ENCODE measurements around the gene MTPN.

- TF ChIP-seq CTCF (IDR thresholded peaks at IDR 0.05) (no peak), POLR2A (IDR thresholded peaks at IDR 0.05) (no peak)
These were observed 75.3 kb downstream of the MTPN start for GRCh38 chr7:135901585-135902540.

Data from Peyer's patch (tissue), 4 donors.